ENCODE results near the gene ANKRD44.

ANKRD44 gene

GRCh38 chr2:197328461-197328860 is 17.9 kb upstream of the ANKRD44 start:
- Mint-ChIP-seq H3K27me3 (no peaks in the 10 kb centered on the region), H3K4me1 (peaks cover 54% of the 10 kb centered on the region), H3K27ac (peak overlapping the region; percentile 36 to 89), H3K4me3 (peak overlapping the region; percentile 46 to 67), H3K9me3 (peaks cover 10% of the 10 kb centered on the region in 2 donors)
- ATAC-seq (peak; percentile 80), DNase-seq (no peak)

- peaks cover 63% of the 10 kb centered on the region for H3K4me1 Mint-ChIP-seq
Measured at GRCh38 chr2:197327472-197328098, 17.0 kb upstream of the ANKRD44 start.

GRCh38 chr2:197327073-197327471 is 16.5 kb upstream of the ANKRD44 start:
- peak overlapping the region; percentile 46 to 67 for H3K4me3 Mint-ChIP-seq
- no peak for DNase-seq
- H3K27me3 Mint-ChIP-seq = no peaks in the 10 kb centered on the region
- ATAC-seq = no peak
- peak overlapping the region; percentile 71 to 89 for H3K27ac Mint-ChIP-seq
- H3K4me1 Mint-ChIP-seq = peaks cover 65% of the 10 kb centered on the region
- H3K9me3 Mint-ChIP-seq = peaks cover 10% of the 10 kb centered on the region in 2 donors

More at GRCh38 chr2:197327472-197328098, 17.0 kb upstream of the ANKRD44 start:
- no peaks in the 10 kb centered on the region for H3K27me3 Mint-ChIP-seq
- peak overlapping the region; percentile 46 to 67 for H3K4me3 Mint-ChIP-seq
- peak; percentile 42 for ATAC-seq
- no peak for DNase-seq
- peaks cover 10% of the 10 kb centered on the region in 2 donors for H3K9me3 Mint-ChIP-seq
- peak overlapping the region; percentile 71 to 89 for H3K27ac Mint-ChIP-seq

- H3K9me3 Mint-ChIP-seq = no peaks in the 10 kb centered on the region
- H3K27me3 Mint-ChIP-seq = no peaks in the 10 kb centered on the region
- ATAC-seq (no peak), DNase-seq (no peak)
- peak overlapping the region; percentile 78 for H3K4me3 Mint-ChIP-seq
- peaks cover 74% of the 10 kb centered on the region for H3K4me1 Mint-ChIP-seq
- H3K27ac Mint-ChIP-seq = peak overlapping the region; percentile 64 to 92
Measured at GRCh38 chr2:197324801-197325200, 14.2 kb upstream of the ANKRD44 start.

GRCh38 chr2:197322724-197323720 is 12.4 kb upstream of the ANKRD44 start:
- no peaks in the 10 kb centered on the region for H3K27me3 Mint-ChIP-seq
- H3K9me3 Mint-ChIP-seq = no peaks in the 10 kb centered on the region
- peaks cover 66% of the 10 kb centered on the region for H3K4me1 Mint-ChIP-seq
- DNase-seq (peak; percentile 22 to 23), ATAC-seq (peak; percentile 78)
- peak overlapping the region; percentile 96 to 99 for H3K27ac Mint-ChIP-seq
- H3K4me3 Mint-ChIP-seq = peak overlapping the region; percentile 76 to 88

GRCh38 chr2:197322143-197322542 is 11.6 kb upstream of the ANKRD44 start:
- ATAC-seq (no peak), DNase-seq (no peak)
- H3K4me3 Mint-ChIP-seq = peak overlapping the region; percentile 9 to 27
- peaks cover 62% of the 10 kb centered on the region for H3K4me1 Mint-ChIP-seq
- no peaks in the 10 kb centered on the region for H3K27me3 Mint-ChIP-seq
- no peaks in the 10 kb centered on the region for H3K9me3 Mint-ChIP-seq
- peak overlapping the region in 1 of 2 donors; percentile 73 for H3K27ac Mint-ChIP-seq

GRCh38 chr2:197315371-197315770 is 4.8 kb upstream of the ANKRD44 start:
- H3K4me3 Mint-ChIP-seq = no peak overlapping the region
- no peak overlapping the region for H3K27ac Mint-ChIP-seq

GRCh38 chr2:197312186-197312585 is 1.6 kb upstream of the ANKRD44 start:
- Mint-ChIP-seq H3K4me3 (peak overlapping the region; percentile 77 to 87), H3K9me3 (no peaks in the 10 kb centered on the region), H3K27me3 (no peaks in the 10 kb centered on the region), H3K4me1 (peaks cover 46% of the 10 kb centered on the region), H3K27ac (peak overlapping the region; percentile 59 to 75)
- no peak for DNase-seq
- no peak for ATAC-seq

More at GRCh38 chr2:197315371-197315770, 4.8 kb upstream of the ANKRD44 start:
- ATAC-seq (no peak), DNase-seq (no peak)
- H3K27me3 Mint-ChIP-seq = no peaks in the 10 kb centered on the region
- no peaks in the 10 kb centered on the region for H3K9me3 Mint-ChIP-seq
- peaks cover 52% of the 10 kb centered on the region for H3K4me1 Mint-ChIP-seq

- H3K27me3 Mint-ChIP-seq = no peaks in the 10 kb centered on the region
- H3K4me3 Mint-ChIP-seq = peak overlapping the region; percentile 77 to 87
- no peaks in the 10 kb centered on the region for H3K9me3 Mint-ChIP-seq
- H3K4me1 Mint-ChIP-seq = peaks cover 51% of the 10 kb centered on the region
- H3K27ac Mint-ChIP-seq = peak overlapping the region; percentile 75 to 94
- DNase-seq = no peak
- no peak for ATAC-seq
Measured at GRCh38 chr2:197311421-197312033, 947 bp upstream of the ANKRD44 start.

- Mint-ChIP-seq H3K27ac (peak overlapping the region; percentile 75 to 94), H3K4me1 (peaks cover 56% of the 10 kb centered on the region), H3K4me3 (peak overlapping the region; percentile 77 to 87), H3K9me3 (no peaks in the 10 kb centered on the region), H3K27me3 (no peaks in the 10 kb centered on the region)
- ATAC-seq (no peak), DNase-seq (no peak)
Measured at GRCh38 chr2:197310987-197311420, 424 bp upstream of the ANKRD44 start.

GRCh38 chr2:197309691-197310231 is 819 bp downstream of the ANKRD44 start:
- H3K4me3 Mint-ChIP-seq = peak overlapping the region; percentile 93
- ATAC-seq = peak; percentile 12

GRCh38 chr2:197308996-197309690 is 1.4 kb downstream of the ANKRD44 start:
- DNase-seq = no peak
- Mint-ChIP-seq H3K9me3 (no peaks in the 10 kb centered on the region), H3K4me1 (peaks cover 64% of the 10 kb centered on the region), H3K27ac (peak overlapping the region; percentile 91 to 97), H3K4me3 (peak overlapping the region; percentile 93), H3K27me3 (no peaks in the 10 kb centered on the region)
- ATAC-seq = no peak

More at GRCh38 chr2:197309691-197310231, 819 bp downstream of the ANKRD44 start:
- Mint-ChIP-seq H3K9me3 (no peaks in the 10 kb centered on the region), H3K4me1 (peaks cover 63% of the 10 kb centered on the region), H3K27ac (peak overlapping the region; percentile 96 to 97), H3K27me3 (no peaks in the 10 kb centered on the region)
- peak; percentile 65 to 70 for DNase-seq

- peak overlapping the region; percentile 91 to 97 for H3K27ac Mint-ChIP-seq
- ATAC-seq = no peak
- peaks cover 66% of the 10 kb centered on the region for H3K4me1 Mint-ChIP-seq
- H3K9me3 Mint-ChIP-seq = no peaks in the 10 kb centered on the region
- DNase-seq = no peak
- no peaks in the 10 kb centered on the region for H3K27me3 Mint-ChIP-seq
- H3K4me3 Mint-ChIP-seq = peak overlapping the region; percentile 93
Measured at GRCh38 chr2:197308585-197308984, 2.0 kb downstream of the ANKRD44 start.

- H3K4me1 Mint-ChIP-seq = peaks cover 66% of the 10 kb centered on the region
- ATAC-seq (peak; percentile 61), DNase-seq (peak; percentile 54 to 84)
- H3K27ac Mint-ChIP-seq = peak overlapping the region; percentile 91 to 97
- H3K27me3 Mint-ChIP-seq = no peaks in the 10 kb centered on the region
- H3K9me3 Mint-ChIP-seq = no peaks in the 10 kb centered on the region
- peak overlapping the region; percentile 93 for H3K4me3 Mint-ChIP-seq
Measured at GRCh38 chr2:197307933-197308521, 2.6 kb downstream of the ANKRD44 start.
